Measurements from ENCODE around the gene LEAP2. TPM values are rescaled to one million over a fixed set of nuclear protein-coding genes. Genes with fewer than 3 reads are reported as not detected.
A peak's percentile ranks its signal among the peaks of the same experiment; 100 is the strongest.

LEAP2 gene
- total and polyA plus RNA-seq, 2 of the 8 experiments (the other 6 are each of a cell fraction or from before 2014, with no cell fraction given), result 1.8 to 2.9 TPM

DNA sequence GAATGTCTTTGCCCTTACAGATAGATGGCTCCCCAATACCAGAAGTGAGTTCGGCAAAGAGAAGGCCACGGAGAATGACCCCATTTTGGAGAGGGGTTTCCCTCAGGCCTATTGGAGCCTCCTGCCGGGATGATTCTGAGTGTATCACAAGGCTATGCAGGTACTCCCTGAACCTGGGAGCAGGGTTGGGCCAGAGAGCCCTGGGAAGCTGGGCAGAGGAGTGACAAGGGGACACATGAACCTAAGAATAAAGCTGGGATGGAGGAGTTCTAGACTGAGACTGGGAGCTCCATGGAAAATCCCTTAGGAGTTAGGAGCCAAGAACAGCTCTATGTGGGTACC lies 433 bp downstream of the LEAP2 start:
- Histone ChIP-seq H2BK120ac (replicated peaks; ENCODE audit: low read depth, low read length) (no peak overlapping the region), H3K79me1 (ENCODE audit: low read depth, low read length) (no peaks in the 10 kb centered on the region), H4K20me1 (replicated peaks in 1 of 2; ENCODE audit: control insufficient read depth in 1 of 2, insufficient read depth in 2 of 2, low read length in 2 of 2) (no peaks in the 10 kb centered on the region), H3K9me3 (ENCODE audit: insufficient read depth in 2 of 2, low read depth in 1 of 2, low read length in 1 of 2) (no peaks in the 10 kb centered on the region), H3K27ac (ENCODE audit: low read depth, low read length) (no peak overlapping the region), H3K4me2 (ENCODE audit: insufficient read depth in 1 of 2, low read depth in 2 of 2, low read length in 2 of 2) (no peak overlapping the region), H2AK5ac (ENCODE audit: low read depth, low read length) (no peak overlapping the region), H3K23ac (ENCODE audit: insufficient read length) (no peak overlapping the region), H2BK12ac (ENCODE audit: low read depth, low read length) (no peak overlapping the region), H4K5ac (ENCODE audit: insufficient read length, low read depth, low read length) (no peak overlapping the region), H3K23me2 (ENCODE audit: low read depth, low read length) (peaks cover 2% of the 10 kb centered on the region; the same call in 1 of the 2 replicates), H3K14ac (ENCODE audit: insufficient read length) (no peak overlapping the region), H3K4me1 (replicated peaks in 1 of 4; ENCODE audit: control insufficient read depth in 3 of 4, insufficient read depth in 4 of 4, low read length in 3 of 4) (no peaks in the 10 kb centered on the region), H3K4ac (replicated peaks; ENCODE audit: insufficient read length, low read depth, low read length) (no peak overlapping the region), H4K91ac (replicated peaks; ENCODE audit: insufficient read length, low read length) (no peak overlapping the region), H2BK15ac (ENCODE audit: low read length) (no peak overlapping the region), H3K27me3 (replicated peaks in 1 of 4; ENCODE audit: control insufficient read depth in 3 of 4, extremely low read depth in 1 of 4, insufficient read depth in 3 of 4, low read length in 3 of 4) (no peaks in the 10 kb centered on the region), H3K36me3 (ENCODE audit: control insufficient read depth in 2 of 4, insufficient read depth in 4 of 4, low read length in 3 of 4) (peaks cover 2 to 23% (median 12%) of the 10 kb centered on the region in 4 experiments; a peak in 6 of 8 replicates), H3K9ac (replicated peaks in 1 of 4; ENCODE audit: extremely low read depth in 1 of 4, low read depth in 3 of 4, low read length in 3 of 4) (no peak overlapping the region), H2BK20ac (ENCODE audit: low read length) (no peak overlapping the region), H2BK5ac (ENCODE audit: low read depth, low read length) (no peak overlapping the region), H3K18ac (ENCODE audit: extremely low read depth, low read length) (no peak overlapping the region), H3K4me3 (ENCODE audit: extremely low read depth in 1 of 4, insufficient read depth in 2 of 4, low read depth in 3 of 4, low read length in 4 of 4) (no peak overlapping the region), H4K8ac (ENCODE audit: extremely low read depth, insufficient read depth, low read length) (no peak overlapping the region), H3K79me2 (ENCODE audit: control insufficient read depth in 1 of 2, insufficient read depth in 2 of 2, low read length in 2 of 2) (no peaks in the 10 kb centered on the region), H2AFZ (ENCODE audit: low read length) (no peak overlapping the region), H3K56ac (replicated peaks; ENCODE audit: insufficient read length, low read depth, low read length) (no peak overlapping the region)
- DNase-seq (ENCODE audit: low read depth in 1 of 2, low spot score in 2 of 2) (no peak), FAIRE-seq (no peak)
- TF ChIP-seq POLR2A (IDR thresholded peaks at IDR 0.05; ENCODE audit: control extremely low read depth in 1 of 2, low read depth in 2 of 2, low read length in 2 of 2) (0 out of 3 replicates have a peak, but pooled peaks of 1 of the 2 experiments have one; percentile 14), KDM5A (IDR thresholded peaks at IDR 0.05; ENCODE audit: low read length) (no peak)
- TF ChIP-seq, protein P1, sequence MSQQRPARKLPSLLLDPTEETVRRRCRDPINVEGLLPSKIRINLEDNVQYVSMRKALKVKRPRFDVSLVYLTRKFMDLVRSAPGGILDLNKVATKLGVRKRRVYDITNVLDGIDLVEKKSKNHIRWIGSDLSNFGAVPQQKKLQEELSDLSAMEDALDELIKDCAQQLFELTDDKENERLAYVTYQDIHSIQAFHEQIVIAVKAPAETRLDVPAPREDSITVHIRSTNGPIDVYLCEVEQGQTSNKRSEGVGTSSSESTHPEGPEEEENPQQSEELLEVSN (IDR thresholded peaks at IDR 0.05), result no peak
- WGBS, 2 experiments (ENCODE audit: extremely low coverage in 1 of 2, insufficient coverage in 1 of 2, insufficient read length in 1 of 2, insufficient replicate concordance in 2 of 2, low coverage in 1 of 2, low lambda C conversion rate in 2 of 2, missing lambda C conversion rate in 1 of 2), result 85% methylated on average over 3 of the region's 3 CpGs; no CpG with 5 or more reads in 1 of the 2 experiments
- POLR2A ChIA-PET (ENCODE audit: partially characterized antibody), result interaction anchor here (1.5 kb wide), 1 partner anchor 17 kb away, joined by 3 read pairs; no protein-coding TSS in a partner anchor
- CTCF ChIA-PET (ENCODE audit: partially characterized antibody), result interaction anchor here (2.0 to 32.2 kb wide), 2 partner anchors 9 to 44 kb away, joined by 10 to 465 read pairs; partner anchors contain the start of gene SHROOM1

All from H1 (cell line).